Osteoblast (primary cell): Measurements from ENCODE around the gene NPTN. TPM values are rescaled to one million over a fixed set of nuclear protein-coding genes. Genes with fewer than 3 reads are reported as not detected.
"Not testable (repeated sequence)": the region's sequence is repeated elsewhere in the genome, so short reads cannot be mapped to it uniquely, and the experiment has no call there.

Experiments used
- DNase-seq: peaks from one replicate; pipeline ENCODE4 v3.0.0; 2011; ENCODE audit warnings: low spot score, mixed read lengths; ENCODE audit not compliant: insufficient read length; ENCODE audit errors: missing footprints
- H2AFZ ChIP-seq: 2 replicates; pipeline ENCODE4 v1.6.0; 2011; ENCODE audit warnings: mild to moderate bottlenecking, low read length
- H3K27ac ChIP-seq: 2 replicates; pipeline ENCODE4 v1.5.1; 2011; ENCODE audit warnings: mild to moderate bottlenecking, low read depth, low read length, moderate library complexity
- H3K27me3 ChIP-seq: 2 replicates; pipeline ENCODE4 v1.6.0; 2012; ENCODE audit warnings: mild to moderate bottlenecking, control low read depth, inconsistent platforms, low read length, moderate library complexity; ENCODE audit not compliant: insufficient read depth
- H3K36me3 ChIP-seq: 2 replicates; pipeline ENCODE4 v1.5.1; 2011; ENCODE audit warnings: mild to moderate bottlenecking, low read length, control low read depth, moderate library complexity; ENCODE audit not compliant: insufficient read depth
- H3K4me1 ChIP-seq: 2 replicates; pipeline ENCODE4 v1.5.1; 2011; ENCODE audit warnings: mild to moderate bottlenecking, low read length, control low read depth, moderate library complexity; ENCODE audit not compliant: insufficient read depth
- H3K4me2 ChIP-seq: 2 replicates; pipeline ENCODE4 v1.6.0; 2011; ENCODE audit warnings: mild to moderate bottlenecking, low read length; ENCODE audit not compliant: insufficient read depth
- H3K4me3 ChIP-seq: fragments of 200-600 bp; sonication (generic); 3 replicates; pipeline ENCODE4 v1.5.1; 2012; ENCODE audit warnings: mild to moderate bottlenecking, low read length, inconsistent platforms; ENCODE audit not compliant: insufficient read depth
- H3K79me2 ChIP-seq: 2 replicates; pipeline ENCODE4 v1.6.0; 2012; ENCODE audit warnings: mild to moderate bottlenecking, low read length, control low read depth, inconsistent platforms; ENCODE audit not compliant: insufficient read depth
- H3K9me3 ChIP-seq: 2 replicates; pipeline ENCODE4 v1.5.1; 2011; ENCODE audit warnings: low read depth, low read length, control low read depth
- H4K20me1 ChIP-seq: 2 replicates; pipeline ENCODE4 v1.6.0; 2012; ENCODE audit warnings: mild to moderate bottlenecking, low read length, control low read depth; ENCODE audit not compliant: insufficient read depth
- CTCF ChIP-seq: IDR thresholded peaks from 2 replicates; pipeline ENCODE4 v1.5.1; 2011; ENCODE audit warnings: mild to moderate bottlenecking, low read depth, low read length, moderate library complexity; ENCODE audit errors: extremely low read depth
- total RNA-seq: library from RNA; depleted of rRNA; stranded (reverse); fragments of >200 nt; gene quantifications from 2 replicates; pipeline ENCODE4 v1.2.3, GENCODE V29; 2012

The NPTN gene
- total RNA-seq, 1 donor: 130 TPM

- H3K79me2 ChIP-seq: peaks cover 47% of the 10 kb centered on the region
- no peak overlapping the region for H3K4me3 ChIP-seq
- H3K9me3 ChIP-seq: no peaks in the 10 kb centered on the region
- H3K27me3 ChIP-seq: no peaks in the 10 kb centered on the region
- peaks cover 54% of the 10 kb centered on the region for H3K36me3 ChIP-seq
- no peak for TF ChIP-seq CTCF
- no peak overlapping the region for H3K27ac ChIP-seq
- no peak overlapping the region for H3K4me2 ChIP-seq
- no peak overlapping the region for H2AFZ ChIP-seq
- no peaks in the 10 kb centered on the region for H3K4me1 ChIP-seq
- DNase-seq: no peak
- no peaks in the 10 kb centered on the region for H4K20me1 ChIP-seq
These were observed 49.6 kb downstream of the NPTN start for GRCh38 chr15:73583544-73583943.

- no peaks in the 10 kb centered on the region for H3K4me1 ChIP-seq
- peaks cover 45% of the 10 kb centered on the region for H3K79me2 ChIP-seq
- H3K36me3 ChIP-seq: peaks cover 54% of the 10 kb centered on the region
- H4K20me1 ChIP-seq: no peaks in the 10 kb centered on the region
- no peak for DNase-seq
- no peak overlapping the region for H3K27ac ChIP-seq
- no peaks in the 10 kb centered on the region for H3K27me3 ChIP-seq
- no peak overlapping the region for H2AFZ ChIP-seq
- no peak overlapping the region for H3K4me2 ChIP-seq
- no peak for TF ChIP-seq CTCF
- H3K4me3 ChIP-seq: no peak overlapping the region
- H3K9me3 ChIP-seq: no peaks in the 10 kb centered on the region
These were observed 50.3 kb downstream of the NPTN start for GRCh38 chr15:73582851-73583379.

- DNase-seq: no peak
- no peaks in the 10 kb centered on the region for H3K27me3 ChIP-seq
- H3K4me3 ChIP-seq: no peak overlapping the region
- H3K9me3 ChIP-seq: no peaks in the 10 kb centered on the region
- no peak overlapping the region for H2AFZ ChIP-seq
- peaks cover 44% of the 10 kb centered on the region for H3K36me3 ChIP-seq
- H3K4me2 ChIP-seq: no peak overlapping the region
- TF ChIP-seq CTCF: no peak
- H3K79me2 ChIP-seq: peaks cover 21% of the 10 kb centered on the region
- no peaks in the 10 kb centered on the region for H3K4me1 ChIP-seq
- peaks cover 3% of the 10 kb centered on the region for H4K20me1 ChIP-seq
- no peak overlapping the region for H3K27ac ChIP-seq
These were observed 55.2 kb downstream of the NPTN start for GRCh38 chr15:73578026-73578425.

- not testable (repeated sequence) for H3K4me2 ChIP-seq, H3K4me1 ChIP-seq, H3K27ac ChIP-seq, H4K20me1 ChIP-seq, H3K9me3 ChIP-seq, H2AFZ ChIP-seq, H3K27me3 ChIP-seq, H3K4me3 ChIP-seq, DNase-seq
- Histone ChIP-seq H3K79me2 (peaks cover 19% of the 10 kb centered on the region), H3K36me3 (peaks cover 44% of the 10 kb centered on the region)
These were observed 55.6 kb downstream of the NPTN start for GRCh38 chr15:73577593-73577992.
